DMS114 treated with DMSO at 0.1 percent for 48 hours (cell line): ENCODE measurements around the gene SMARCD1.
"Not testable (repeated sequence)": the region's sequence is repeated elsewhere in the genome, so short reads cannot be mapped to it uniquely, and the experiment has no call there.

Experiments used
- DNase-seq: peaks from one replicate; lab custom pipeline; 2025; ENCODE audit not compliant: unreplicated experiment; lab: John Stamatoyannopoulos, UW

The SMARCD1 gene

DNA sequence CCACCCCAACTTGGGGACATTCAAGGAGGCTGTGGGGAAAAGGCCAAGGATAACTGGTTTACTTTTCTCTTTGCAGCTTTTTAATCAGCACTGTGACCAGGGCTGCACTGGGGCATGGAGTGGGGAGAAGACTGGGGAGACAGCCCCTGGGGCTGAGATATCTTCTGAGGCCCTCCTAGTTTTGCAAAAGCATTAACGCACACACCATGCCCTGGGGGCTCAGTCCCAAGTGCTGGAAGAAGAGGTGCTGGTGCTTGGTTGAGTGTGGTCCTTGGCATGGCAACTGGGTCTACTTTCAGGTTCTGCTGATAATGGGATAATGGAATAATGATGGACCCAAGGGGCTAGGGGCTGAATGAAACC is 9.4 kb upstream of the SMARCD1 start:
- no peak for DNase-seq

DNA sequence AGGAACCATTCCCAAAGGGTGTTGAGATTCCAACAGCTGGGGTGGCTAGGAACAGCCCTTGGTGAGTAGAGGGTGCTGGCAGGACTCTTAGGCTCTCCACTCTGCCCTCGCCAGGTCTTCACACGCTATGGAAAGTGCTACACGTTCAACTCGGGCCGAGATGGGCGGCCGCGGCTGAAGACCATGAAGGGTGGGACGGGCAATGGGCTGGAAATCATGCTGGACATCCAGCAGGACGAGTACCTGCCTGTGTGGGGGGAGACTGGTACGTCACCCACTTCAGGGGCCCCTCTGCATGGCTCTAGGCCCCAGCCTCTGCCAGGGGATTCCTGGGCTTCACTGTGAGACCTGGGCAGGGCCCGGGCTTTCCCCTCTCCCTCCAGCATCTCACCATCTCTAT is 8.0 kb upstream of the SMARCD1 start:
- no peak for DNase-seq

DNA sequence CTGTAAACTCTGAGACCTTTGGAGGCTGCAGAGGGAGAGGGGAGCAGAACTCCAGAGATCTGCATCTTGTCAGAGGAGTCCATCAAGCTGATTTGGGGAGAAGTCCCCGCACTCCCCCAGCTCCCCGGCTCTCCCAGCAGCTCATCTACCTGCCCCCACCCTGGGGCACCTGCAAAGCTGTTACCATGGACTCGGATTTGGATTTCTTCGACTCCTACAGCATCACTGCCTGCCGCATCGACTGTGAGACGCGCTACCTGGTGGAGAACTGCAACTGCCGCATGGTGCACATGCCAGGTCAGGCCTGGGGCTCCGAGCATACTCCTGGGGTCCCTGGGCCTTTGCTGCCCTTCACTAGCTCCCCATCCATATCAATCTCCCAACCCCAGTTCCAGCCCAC is 6.9 kb upstream of the SMARCD1 start:
- no peak for DNase-seq

DNA sequence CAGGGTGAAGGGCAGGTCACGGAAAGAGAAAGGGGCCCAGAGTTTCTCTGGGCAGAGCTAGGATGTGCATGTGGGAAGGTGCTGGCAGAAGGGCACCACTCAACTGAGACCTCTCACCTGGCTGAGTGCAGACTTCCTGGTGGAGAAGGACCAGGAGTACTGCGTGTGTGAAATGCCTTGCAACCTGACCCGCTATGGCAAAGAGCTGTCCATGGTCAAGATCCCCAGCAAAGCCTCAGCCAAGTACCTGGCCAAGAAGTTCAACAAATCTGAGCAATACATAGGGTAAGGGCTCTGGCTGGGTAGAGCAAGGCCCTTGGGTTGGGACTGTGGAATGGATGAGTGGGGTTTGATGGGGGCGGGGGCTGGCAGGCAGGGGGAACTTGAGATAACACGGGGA is 5.4 kb upstream of the SMARCD1 start:
- no peak for DNase-seq

DNA sequence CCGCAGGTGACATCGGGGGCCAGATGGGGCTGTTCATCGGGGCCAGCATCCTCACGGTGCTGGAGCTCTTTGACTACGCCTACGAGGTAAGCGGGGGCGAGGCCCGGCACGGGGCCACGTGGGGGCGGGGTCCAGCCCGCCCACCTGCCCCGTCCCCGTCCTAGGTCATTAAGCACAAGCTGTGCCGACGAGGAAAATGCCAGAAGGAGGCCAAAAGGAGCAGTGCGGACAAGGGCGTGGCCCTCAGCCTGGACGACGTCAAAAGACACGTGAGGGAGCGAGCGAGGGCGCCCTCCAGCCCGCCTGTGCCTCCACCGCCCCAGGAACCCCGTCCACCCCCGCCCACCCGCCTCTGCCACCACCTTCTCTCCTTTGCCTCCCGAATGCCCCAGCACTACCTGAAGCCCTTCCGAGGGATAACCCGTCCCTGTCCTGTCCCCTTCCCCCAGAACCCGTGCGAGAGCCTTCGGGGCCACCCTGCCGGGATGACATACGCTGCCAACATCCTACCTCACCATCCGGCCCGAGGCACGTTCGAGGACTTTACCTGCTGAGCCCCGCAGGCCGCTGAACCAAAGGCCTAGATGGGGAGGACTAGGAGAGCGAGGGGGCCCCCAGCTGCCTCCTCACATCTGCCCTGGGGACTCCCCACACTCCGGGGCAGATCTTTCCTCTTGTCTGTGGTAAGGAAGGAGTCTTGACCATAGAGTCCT is 3.9 kb upstream of the SMARCD1 start:
- no peak for DNase-seq

DNA sequence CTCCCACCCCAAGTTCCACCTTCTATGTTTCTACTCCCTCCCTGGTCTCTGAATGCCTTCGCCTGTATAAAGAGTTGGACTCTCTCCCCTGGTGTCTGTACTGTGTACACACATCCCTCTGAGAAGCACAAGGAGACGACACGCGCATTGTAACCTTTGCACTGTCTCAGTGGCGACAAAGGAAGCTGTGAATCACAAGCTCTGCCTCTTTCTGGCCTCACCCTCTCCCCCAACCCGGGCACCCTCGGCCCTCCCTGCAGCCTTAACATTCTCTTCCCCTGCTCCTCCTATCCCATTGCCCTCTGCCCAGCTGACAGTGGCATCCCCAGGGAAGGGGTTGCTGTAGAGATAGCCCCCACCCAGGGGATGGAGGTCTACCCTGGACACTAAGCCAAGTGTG is 2.5 kb upstream of the SMARCD1 start:
- no peak for DNase-seq

DNA sequence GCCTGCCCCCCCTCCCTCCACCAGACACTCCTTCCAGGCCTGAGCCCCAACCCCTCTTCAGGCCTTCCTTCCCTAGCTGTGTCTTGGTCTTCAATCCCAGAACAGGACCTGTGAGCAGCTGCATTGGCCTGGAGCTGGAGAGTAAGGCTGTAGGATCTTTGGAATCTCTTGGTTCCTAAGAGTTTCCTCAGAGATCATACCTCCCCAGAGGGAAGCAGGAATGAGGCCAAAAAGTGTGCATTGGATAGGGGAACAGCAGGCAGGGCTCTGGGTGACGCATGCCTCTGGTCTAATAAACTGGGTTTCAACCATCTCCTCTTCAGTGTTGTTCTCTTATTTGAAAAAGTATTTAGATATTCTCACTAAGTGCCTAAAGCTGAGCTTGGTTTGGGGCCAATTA is 1.8 kb upstream of the SMARCD1 start:
- no peak for DNase-seq

DNA sequence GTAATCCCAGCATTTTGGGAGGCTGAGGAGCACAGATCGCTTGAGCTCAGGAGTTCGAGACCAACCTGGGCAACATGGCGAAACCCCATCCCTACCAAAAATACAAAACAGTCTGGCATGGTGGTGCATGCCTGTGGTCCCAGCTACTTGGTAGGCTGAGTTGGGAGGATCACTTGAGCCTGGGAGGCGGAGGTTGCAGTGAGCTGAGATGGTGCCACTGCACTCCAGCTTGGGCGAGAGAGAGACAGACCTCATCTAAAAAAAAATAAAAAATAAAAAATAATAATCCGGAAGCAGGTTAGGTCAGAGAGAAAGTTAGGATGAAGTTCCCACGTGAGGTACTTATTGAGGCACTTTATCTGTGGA is 750 bp upstream of the SMARCD1 start:
- DNase-seq = not testable (repeated sequence)

DNA sequence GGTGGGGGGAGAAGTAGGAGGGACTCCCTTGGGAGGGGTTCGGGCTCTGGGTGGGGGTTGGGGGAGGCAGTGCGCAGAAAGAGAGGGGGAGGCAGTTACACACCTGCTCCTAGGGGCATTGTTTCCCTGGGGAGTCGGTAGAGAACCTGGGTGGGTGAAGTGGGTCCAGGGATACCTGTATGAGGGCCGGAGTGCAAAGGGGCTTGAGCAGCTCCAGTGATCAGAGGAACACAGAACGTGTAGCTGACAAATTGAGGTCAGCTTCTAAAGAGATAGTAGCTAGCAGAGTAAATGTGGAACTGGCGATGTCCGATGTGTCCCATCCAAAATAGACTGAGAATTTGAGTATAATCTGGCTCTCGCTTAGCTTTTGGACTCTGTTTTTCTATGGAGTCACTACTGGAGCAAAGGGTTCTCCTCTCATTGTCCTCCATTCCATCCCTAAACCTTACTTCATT is 502 bp downstream of the SMARCD1 start:
- no peak for DNase-seq

DNA sequence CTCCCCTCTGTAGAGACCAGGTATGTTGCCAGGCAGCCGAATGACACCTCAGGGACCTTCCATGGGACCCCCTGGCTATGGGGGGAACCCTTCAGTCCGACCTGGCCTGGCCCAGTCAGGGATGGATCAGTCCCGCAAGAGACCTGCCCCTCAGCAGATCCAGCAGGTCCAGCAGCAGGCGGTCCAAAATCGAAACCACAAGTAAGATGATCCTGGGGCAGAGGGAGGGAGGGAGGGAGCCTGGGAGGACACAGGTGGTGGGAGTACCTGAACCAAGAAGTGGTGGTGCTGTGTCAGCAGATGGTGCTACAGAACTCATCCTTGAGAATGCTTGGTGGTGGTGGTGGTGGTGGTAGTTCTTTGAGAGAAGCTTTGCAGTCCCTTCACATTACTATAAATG is 1.0 kb downstream of the SMARCD1 start:
- no peak for DNase-seq

DNA sequence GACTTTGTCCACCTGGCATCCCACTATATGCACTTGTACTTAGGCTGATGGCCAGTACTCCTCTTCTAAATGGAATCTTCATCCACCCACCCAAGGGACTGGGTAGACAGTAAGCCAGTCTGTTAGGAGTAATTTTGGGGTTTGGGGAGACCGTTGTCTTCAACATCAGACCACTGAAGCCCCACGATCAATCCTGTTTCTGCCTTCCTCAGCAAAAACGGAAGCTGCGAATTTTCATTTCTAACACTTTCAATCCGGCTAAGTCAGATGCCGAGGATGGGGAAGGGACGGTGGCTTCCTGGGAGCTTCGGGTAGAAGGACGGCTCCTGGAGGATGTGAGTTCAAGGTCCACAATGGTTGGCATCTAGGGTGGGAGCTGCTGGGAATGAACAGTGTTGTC is 2.0 kb downstream of the SMARCD1 start:
- no peak for DNase-seq

DNA sequence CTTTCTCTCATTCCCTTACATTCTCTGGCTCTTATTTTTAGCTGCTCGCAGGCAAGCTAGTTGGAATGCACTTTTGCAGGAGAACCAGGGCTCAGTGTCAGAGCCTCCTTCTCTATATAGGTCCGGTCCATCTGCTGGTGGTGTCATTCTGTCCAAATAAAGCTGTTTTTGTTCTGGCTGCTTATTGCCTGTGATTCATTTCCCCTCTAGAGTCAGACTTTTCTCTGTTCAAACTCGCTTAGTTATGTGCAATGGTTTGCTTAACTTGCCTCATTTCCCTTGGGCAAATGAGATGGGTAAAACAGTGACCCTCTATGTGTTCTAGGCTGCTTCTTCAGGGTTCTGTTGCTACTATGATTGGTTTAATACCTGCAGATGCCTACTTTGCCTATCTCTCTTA is 2.9 kb downstream of the SMARCD1 start:
- DNase-seq = no peak

DNA sequence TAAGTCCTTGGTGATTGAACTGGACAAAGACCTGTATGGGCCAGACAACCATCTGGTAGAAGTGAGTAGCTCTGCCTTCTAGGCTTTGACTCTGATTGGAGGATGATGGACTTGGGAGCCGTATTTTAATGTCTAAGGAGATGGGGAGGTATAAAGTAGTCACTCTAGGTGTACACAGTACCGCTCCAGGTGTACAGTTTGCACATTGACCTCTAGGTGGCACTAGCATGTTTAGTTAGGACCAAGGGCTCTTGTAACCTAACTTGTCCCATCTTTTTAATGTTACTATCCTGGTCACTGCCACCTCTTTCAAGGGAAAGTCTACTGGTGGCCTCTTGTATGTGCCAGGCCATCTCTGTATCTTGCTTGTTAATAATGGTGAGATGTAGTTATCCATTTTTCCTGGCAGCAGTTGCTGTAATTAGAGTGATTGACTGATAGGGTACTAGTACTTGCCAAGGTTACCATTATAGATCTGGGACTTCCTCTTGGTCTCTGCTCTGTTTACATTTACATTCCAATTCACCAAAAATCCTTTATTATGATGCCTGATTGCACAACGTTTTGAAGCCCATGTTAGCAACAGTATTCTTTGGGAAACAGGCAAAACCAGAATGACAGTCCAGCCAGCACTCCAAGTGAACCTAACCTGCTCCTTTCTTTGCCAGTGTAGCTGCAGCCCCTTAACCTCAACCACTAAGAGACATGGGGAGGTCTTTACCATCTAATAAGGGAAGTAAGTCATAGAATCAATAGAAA is 3.6 kb downstream of the SMARCD1 start:
- DNase-seq = peak; percentile 33

DNA sequence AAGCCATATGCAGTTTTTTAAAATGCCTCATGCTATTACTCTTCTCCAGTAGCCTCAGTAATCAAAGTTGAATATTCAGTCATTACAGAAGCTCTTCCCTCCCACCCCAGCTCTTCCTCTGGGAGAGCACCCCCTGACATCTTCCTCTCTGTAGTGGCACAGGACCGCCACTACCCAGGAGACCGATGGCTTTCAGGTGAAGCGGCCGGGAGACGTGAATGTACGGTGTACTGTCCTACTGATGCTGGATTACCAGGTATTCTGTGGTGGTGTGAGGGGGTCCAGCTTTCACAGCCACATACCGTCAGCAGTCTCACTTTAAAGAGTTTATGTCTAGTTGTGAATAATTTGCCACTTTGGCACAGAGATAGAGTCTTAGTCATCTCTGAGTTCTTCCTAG is 4.6 kb downstream of the SMARCD1 start:
- DNase-seq = no peak

DNA sequence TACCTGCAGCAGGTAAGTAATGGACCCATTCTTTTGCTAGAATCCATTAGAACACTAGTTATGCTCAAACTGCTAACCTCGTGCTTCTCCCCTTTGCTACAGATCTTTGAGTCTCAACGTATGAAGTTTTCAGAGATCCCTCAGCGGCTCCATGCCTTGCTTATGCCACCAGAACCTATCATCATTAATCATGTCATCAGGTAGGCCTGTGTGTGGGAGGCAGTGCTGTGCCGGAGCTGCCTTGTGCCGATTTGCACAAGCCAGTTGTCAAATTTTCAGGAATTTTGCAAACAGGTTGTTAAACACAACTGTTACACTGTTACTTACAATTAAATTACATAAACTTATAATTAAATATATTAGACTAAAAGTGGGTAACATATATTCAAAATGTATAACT is 5.2 kb downstream of the SMARCD1 start:
- no peak for DNase-seq

DNA sequence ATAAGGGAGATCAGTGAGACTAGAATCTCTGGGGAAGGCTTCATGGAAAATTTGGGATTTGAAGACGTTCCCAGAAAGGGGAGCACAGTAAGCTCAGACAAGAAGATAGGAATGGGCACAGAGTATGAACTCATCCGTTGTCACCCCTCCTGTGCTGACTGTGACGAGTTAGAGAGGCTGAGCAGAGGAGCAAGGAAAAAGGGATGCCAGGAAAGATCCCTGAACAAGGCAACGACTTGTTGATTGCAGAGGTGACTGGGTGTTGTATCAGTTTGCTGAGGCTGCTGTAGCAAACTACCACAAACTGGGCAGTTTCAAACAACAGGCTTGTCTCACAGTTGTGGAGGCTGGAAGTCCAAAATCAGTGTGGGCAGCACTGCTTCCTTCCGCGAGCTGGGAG is 12.8 kb downstream of the SMARCD1 start:
- DNase-seq = no peak

DNA sequence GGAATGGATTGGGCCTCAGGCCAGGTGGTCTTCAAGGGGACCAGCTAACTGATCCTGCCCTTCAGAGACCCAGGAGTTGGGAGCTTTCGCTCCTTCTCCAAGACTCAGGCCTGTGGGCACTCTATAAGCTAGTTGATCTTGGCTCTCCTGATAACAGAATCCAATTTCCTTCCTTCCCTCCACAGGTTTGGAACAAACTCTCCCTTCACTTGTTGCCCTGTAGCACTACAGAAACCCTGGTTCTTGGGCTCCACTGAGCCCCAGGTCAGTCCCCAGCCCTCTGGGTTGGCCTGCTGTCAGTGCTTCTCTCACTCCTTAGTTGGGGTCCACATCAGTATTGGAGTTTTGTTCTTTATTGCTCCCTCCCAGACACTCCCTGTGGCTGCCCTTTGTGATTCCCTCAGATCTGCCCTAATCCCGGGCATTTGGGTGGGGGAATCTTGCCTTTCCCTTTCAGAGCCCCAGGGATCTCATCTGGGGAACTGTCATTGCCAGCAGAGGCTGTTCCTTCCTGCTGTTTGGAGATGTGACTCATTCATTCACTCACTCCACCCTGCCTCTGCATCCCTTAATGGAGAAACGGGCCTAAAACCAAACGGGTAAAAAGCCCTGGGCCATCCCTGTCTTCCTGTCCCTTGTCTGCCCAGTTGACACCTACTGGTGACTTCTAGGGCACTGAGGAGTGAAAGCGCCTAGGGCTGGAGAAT is 14.3 kb downstream of the SMARCD1 start:
- no peak for DNase-seq

DNA sequence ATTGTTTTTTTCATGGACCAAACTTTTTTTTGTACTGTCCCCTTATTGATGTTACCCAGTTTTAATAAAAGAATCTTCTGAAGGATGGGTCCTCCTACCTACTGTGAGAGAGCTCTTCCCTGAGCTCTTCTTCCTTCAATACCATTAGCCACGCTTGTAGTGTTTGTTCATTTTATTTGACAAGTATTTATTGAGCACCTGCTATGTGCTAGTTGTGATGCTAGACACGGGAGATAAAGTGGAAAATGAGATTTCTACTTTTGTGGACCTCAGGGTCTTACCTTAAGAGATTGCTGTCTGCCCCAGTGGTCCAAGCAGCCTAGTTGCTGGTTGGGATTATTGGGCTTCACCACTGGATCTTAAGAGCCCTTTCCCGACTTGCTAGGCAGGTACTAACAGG is 15.4 kb downstream of the SMARCD1 start:
- no peak for DNase-seq

DNA sequence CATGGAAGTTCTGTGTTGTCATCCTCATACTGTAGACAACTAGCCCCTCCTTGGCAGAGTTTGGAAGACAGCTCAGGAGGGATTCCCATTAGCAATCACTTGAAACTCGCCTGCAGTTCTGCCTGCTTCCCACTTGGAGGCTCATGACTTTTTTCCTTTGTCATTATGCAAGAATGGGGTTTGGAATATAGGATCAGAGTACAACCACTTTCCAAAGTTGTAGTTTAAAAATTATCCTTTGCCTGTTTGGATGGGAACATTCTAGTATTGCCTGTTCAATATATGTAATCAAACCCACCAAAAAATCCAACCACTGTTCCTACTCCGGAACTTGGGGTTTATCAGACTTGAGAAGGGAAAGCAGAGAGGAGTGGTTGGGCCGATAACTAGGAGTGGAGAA is 16.5 kb downstream of the SMARCD1 start:
- DNase-seq = peak; percentile 67

DNA sequence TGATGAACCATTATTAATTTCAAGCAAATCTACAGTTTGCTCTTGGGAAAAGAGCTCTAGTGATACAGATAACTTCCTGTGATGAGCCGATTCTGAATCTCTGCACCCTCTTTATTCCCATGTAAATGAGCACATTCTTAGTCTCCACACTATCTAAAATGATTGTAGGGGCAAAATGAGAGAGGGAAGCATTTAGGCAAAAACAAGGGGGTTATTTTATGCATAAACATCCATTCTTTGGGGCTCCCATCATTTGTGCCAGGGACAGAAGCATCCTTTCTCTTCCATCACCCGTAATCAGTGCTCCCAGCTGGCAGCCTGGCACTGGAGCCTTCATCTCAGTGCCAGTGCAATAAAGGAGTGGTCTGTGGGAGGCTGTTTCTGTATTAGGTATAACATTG is 17.0 kb downstream of the SMARCD1 start:
- no peak for DNase-seq

DNA sequence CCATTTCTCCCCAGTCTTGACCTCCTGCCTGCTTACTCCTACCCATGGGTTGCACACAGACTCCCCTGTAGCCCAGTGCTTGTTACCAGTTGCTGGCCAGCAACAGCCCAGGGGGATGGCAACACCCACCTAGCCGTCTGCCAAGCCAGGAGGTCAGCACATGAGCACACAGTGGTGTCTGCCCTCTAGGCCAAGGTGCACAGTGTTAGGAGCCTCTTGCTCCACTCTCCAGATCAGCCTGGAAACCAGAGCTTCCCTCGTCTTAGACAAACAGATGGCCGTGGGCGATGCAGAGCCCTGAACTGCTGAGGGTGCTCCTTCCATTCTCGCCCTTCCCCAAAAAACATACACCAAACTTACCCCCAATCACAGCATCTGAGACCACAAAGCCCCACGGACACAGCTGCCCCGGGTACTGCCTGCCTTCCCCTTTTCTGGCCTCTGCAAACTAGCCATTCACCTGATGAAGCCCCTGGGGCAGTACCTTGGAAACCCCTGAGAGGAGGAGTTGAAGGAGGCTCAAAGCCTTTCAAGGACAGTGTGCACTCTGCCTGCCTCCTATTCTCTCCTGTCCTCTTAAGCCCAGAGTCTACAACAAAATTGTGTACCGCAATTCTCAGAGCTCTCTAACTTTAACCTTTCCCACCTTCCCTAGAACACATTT is 17.6 kb downstream of the SMARCD1 start:
- DNase-seq = no peak

DNA sequence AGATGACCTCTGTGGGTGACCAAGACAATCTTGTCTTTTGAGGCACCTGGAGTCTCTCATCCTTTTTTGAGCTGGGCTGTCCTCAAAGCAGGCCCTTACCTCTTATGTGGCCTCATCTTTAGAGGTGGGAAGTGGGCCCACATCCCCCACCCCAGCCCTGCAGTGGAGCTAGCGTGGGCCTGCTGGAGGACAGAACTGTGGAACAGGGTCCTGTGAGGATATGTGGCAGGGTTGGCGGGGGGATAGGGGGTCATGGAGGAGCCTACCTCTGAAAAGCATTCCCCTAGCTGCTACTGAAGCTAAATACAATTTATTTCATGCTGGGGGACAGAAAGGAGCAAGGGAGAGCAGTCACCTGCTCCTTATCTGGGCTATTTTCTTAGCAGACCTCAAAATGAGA is 18.2 kb downstream of the SMARCD1 start:
- DNase-seq = no peak
